ENCODE results near the gene ADPGK.

Gene ADPGK

DNA sequence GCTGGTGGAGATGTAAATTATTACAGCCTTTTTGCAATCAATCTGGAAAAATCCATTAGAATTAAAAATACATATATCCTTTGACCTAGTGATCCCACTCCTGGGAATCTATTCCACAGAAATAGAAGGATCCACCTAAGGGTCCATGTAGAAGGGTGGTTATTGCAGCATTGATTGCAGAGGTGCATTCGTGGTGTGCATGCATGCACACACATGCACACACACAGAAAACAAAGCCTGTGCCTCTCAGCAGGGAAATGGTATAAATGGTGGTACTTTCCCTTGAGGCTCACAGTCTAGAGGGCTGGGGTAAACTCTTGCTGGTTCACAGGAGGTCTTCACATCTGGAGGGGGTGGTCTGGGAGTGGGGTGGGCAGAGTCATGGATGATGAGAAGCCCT is 19.4 kb upstream of the ADPGK start:
- H3K4me1 ChIP-seq (ENCODE audit: low read length) = no peaks in the 10 kb centered on the region
- TF ChIP-seq, protein P1, sequence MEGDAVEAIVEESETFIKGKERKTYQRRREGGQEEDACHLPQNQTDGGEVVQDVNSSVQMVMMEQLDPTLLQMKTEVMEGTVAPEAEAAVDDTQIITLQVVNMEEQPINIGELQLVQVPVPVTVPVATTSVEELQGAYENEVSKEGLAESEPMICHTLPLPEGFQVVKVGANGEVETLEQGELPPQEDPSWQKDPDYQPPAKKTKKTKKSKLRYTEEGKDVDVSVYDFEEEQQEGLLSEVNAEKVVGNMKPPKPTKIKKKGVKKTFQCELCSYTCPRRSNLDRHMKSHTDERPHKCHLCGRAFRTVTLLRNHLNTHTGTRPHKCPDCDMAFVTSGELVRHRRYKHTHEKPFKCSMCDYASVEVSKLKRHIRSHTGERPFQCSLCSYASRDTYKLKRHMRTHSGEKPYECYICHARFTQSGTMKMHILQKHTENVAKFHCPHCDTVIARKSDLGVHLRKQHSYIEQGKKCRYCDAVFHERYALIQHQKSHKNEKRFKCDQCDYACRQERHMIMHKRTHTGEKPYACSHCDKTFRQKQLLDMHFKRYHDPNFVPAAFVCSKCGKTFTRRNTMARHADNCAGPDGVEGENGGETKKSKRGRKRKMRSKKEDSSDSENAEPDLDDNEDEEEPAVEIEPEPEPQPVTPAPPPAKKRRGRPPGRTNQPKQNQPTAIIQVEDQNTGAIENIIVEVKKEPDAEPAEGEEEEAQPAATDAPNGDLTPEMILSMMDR (IDR thresholded peaks at IDR 0.05; ENCODE audit: low read length) = no peak
- TF ChIP-seq EZH2 (optimal IDR thresholded peaks at IDR 0.05; ENCODE audit: low read depth, low read length) (no peak), EZH2phosphoT487 (IDR thresholded peaks at IDR 0.05; ENCODE audit: low read length) (no peak)
- H3K9me2 ChIP-seq (replicated peaks; ENCODE audit: insufficient read depth, low read length) = no peaks in the 10 kb centered on the region
- no peak overlapping the region for H3K9ac ChIP-seq (ENCODE audit: low read length)
- no peak overlapping the region for H2AFZ ChIP-seq (ENCODE audit: low read length)
- H4K20me1 ChIP-seq (ENCODE audit: insufficient read depth, low read length) = no peaks in the 10 kb centered on the region
- no peaks in the 10 kb centered on the region for H3K27me3 ChIP-seq (replicated peaks; ENCODE audit: insufficient read depth, low read length)
- H3K9me3 ChIP-seq (replicated peaks; ENCODE audit: insufficient read depth, low read length) = no peaks in the 10 kb centered on the region
- no peak overlapping the region for H3K4me2 ChIP-seq (ENCODE audit: low read depth, low read length)
- H3K79me2 ChIP-seq (ENCODE audit: low read length) = no peaks in the 10 kb centered on the region
- H3F3A ChIP-seq (ENCODE audit: insufficient read depth, low read length) = no peaks in the 10 kb centered on the region
- no peak overlapping the region for H3K4me3 ChIP-seq (ENCODE audit: low read length)
- no peak for DNase-seq
- no peaks in the 10 kb centered on the region for H3K36me3 ChIP-seq (replicated peaks; ENCODE audit: insufficient read depth, low read length)
- H3K27ac ChIP-seq (ENCODE audit: low read length) = no peak overlapping the region

DNA sequence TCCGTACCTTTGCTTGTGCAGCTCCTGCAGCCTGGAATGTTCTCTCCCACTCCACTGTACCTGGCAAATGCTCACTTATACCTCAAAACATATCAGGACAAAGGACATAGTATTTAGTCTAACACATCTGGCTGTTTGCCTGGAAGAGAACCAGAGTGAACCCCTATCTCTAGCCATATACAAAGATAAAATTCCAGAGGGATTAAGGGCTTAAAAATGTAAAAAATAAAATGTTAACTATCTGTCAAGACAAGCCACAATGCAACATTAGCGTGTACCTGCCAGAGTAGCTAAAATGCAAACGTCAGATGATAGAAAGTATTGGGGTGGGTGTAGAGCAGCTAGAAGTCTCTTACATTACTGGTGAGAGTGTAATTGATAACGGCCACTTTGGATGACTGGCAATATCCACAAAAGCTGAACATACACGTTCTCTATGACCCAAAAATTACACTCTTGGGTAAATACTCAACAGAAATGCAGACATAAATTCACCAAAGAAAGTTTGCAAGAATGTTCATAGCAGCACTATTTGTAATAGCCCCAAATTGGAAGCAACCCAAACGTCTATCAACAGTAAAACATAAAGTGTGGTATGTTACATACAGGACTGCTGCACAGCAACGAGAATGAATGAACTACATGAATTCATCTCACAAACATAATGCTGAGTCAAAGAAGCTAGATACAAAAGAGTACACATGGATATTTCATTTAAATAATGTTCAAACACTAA is 18.2 kb upstream of the ADPGK start:
- Histone ChIP-seq H3K79me2 (ENCODE audit: low read length) (no peaks in the 10 kb centered on the region), H3K9me2 (replicated peaks; ENCODE audit: insufficient read depth, low read length) (no peaks in the 10 kb centered on the region), H3K4me2 (ENCODE audit: low read depth, low read length) (no peak overlapping the region), H3K36me3 (replicated peaks; ENCODE audit: insufficient read depth, low read length) (no peaks in the 10 kb centered on the region), H3K27me3 (replicated peaks; ENCODE audit: insufficient read depth, low read length) (no peaks in the 10 kb centered on the region), H4K20me1 (ENCODE audit: insufficient read depth, low read length) (no peaks in the 10 kb centered on the region), H3K4me3 (ENCODE audit: low read length) (no peak overlapping the region), H3K9me3 (replicated peaks; ENCODE audit: insufficient read depth, low read length) (no peaks in the 10 kb centered on the region), H2AFZ (ENCODE audit: low read length) (no peak overlapping the region), H3K27ac (ENCODE audit: low read length) (no peak overlapping the region), H3K4me1 (ENCODE audit: low read length) (peaks cover 3% of the 10 kb centered on the region; the same call in 1 of the 2 replicates), H3K9ac (ENCODE audit: low read length) (no peak overlapping the region), H3F3A (ENCODE audit: insufficient read depth, low read length) (no peaks in the 10 kb centered on the region)
- DNase-seq = no peak
- TF ChIP-seq, protein P1 (IDR thresholded peaks at IDR 0.05; ENCODE audit: low read length) = no peak
- TF ChIP-seq EZH2phosphoT487 (IDR thresholded peaks at IDR 0.05; ENCODE audit: low read length) (no peak), EZH2 (optimal IDR thresholded peaks at IDR 0.05; ENCODE audit: low read depth, low read length) (no peak)

GRCh38 chr15:72800833-72801481 is 17.4 kb upstream of the ADPGK start:
- Histone ChIP-seq H3F3A (ENCODE audit: insufficient read depth, low read length) (no peaks in the 10 kb centered on the region), H3K79me2 (ENCODE audit: low read length) (no peaks in the 10 kb centered on the region), H3K36me3 (replicated peaks; ENCODE audit: insufficient read depth, low read length) (no peaks in the 10 kb centered on the region), H3K4me3 (ENCODE audit: low read length) (no peak overlapping the region), H3K27ac (ENCODE audit: low read length) (no peak overlapping the region), H3K4me1 (ENCODE audit: low read length) (peaks cover 9% of the 10 kb centered on the region), H3K4me2 (ENCODE audit: low read depth, low read length) (no peak overlapping the region), H3K9me2 (replicated peaks; ENCODE audit: insufficient read depth, low read length) (no peaks in the 10 kb centered on the region), H3K9me3 (replicated peaks; ENCODE audit: insufficient read depth, low read length) (no peaks in the 10 kb centered on the region), H4K20me1 (ENCODE audit: insufficient read depth, low read length) (no peaks in the 10 kb centered on the region), H3K27me3 (replicated peaks; ENCODE audit: insufficient read depth, low read length) (no peaks in the 10 kb centered on the region), H2AFZ (ENCODE audit: low read length) (no peak overlapping the region), H3K9ac (ENCODE audit: low read length) (no peak overlapping the region)
- TF ChIP-seq, protein P1 (IDR thresholded peaks at IDR 0.05; ENCODE audit: low read length) = no peak
- TF ChIP-seq EZH2phosphoT487 (IDR thresholded peaks at IDR 0.05; ENCODE audit: low read length) (no peak), EZH2 (optimal IDR thresholded peaks at IDR 0.05; ENCODE audit: low read depth, low read length) (no peak)
- DNase-seq = no peak

All from MM.1S (cell line).